KMS-11 (cell line): ENCODE data around the gene ABCC5.

Source experiments
- H2AFZ ChIP-seq: fragments of 200-600 bp; sonication (generic); 2 replicates; pipeline ENCODE4 v1.6.1; 2016; ENCODE audit warnings: antibody characterized with exemption, mixed run types, low read depth
- H3K27ac ChIP-seq: fragments of 200-600 bp; sonication (generic); 2 replicates; pipeline ENCODE4 v1.6.1; 2016; ENCODE audit warnings: mild to moderate bottlenecking, mixed run types
- H3K27me3 ChIP-seq: fragments of 200-600 bp; sonication (generic); 2 replicates; pipeline ENCODE4 v1.6.1; 2017; ENCODE audit warnings: mild to moderate bottlenecking, low read depth, mixed run types, moderate library complexity; ENCODE audit not compliant: insufficient read depth
- H3K36me3 ChIP-seq: fragments of 200-600 bp; sonication (generic); 2 replicates; pipeline ENCODE4 v1.6.1; 2017; ENCODE audit warnings: mild to moderate bottlenecking, mixed run types; ENCODE audit not compliant: insufficient read depth
- H3K4me1 ChIP-seq: fragments of 200-600 bp; sonication (generic); 2 replicates; pipeline ENCODE4 v1.6.1; 2016; ENCODE audit warnings: mild to moderate bottlenecking, low read depth, mixed run types; ENCODE audit not compliant: poor library complexity, severe bottlenecking
- H3K4me2 ChIP-seq: fragments of 200-600 bp; sonication (generic); 2 replicates; pipeline ENCODE4 v1.7.0; 2016; ENCODE audit warnings: mild to moderate bottlenecking, mixed run types
- H3K4me3 ChIP-seq: fragments of 200-600 bp; sonication (generic); IDR thresholded peaks from 2 replicates; pipeline ENCODE4 v1.6.1; 2017; ENCODE audit warnings: low read depth, low read length, mixed read lengths; ENCODE audit not compliant: insufficient read depth
- H3K79me2 ChIP-seq: fragments of 200-600 bp; sonication (generic); 2 replicates; pipeline ENCODE4 v1.6.1; 2016; ENCODE audit warnings: low read depth, mixed run types; ENCODE audit not compliant: insufficient read depth
- H3K9ac ChIP-seq: fragments of 200-600 bp; sonication (generic); 2 replicates; pipeline ENCODE4 v1.6.1; 2016; ENCODE audit warnings: mild to moderate bottlenecking, mixed run types
- H4K20me1 ChIP-seq: fragments of 200-600 bp; sonication (generic); 2 replicates; pipeline ENCODE4 v1.6.1; 2016; ENCODE audit warnings: mild to moderate bottlenecking, mixed run types; ENCODE audit not compliant: insufficient read depth
- CTCF ChIP-seq: fragments of 200-600 bp; sonication (generic); conservative IDR thresholded peaks from 2 replicates; pipeline ENCODE4 v1.6.1; 2017; ENCODE audit warnings: low read depth, mild to moderate bottlenecking, antibody characterized with exemption, low read length, moderate library complexity, mixed read lengths

Gene ABCC5

GRCh38 chr3:183946037-183946436 lies 71.6 kb downstream of the ABCC5 start:
- Histone ChIP-seq H3K27ac (no peak overlapping the region), H4K20me1 (no peaks in the 10 kb centered on the region), H2AFZ (no peak overlapping the region), H3K4me1 (no peaks in the 10 kb centered on the region), H3K4me2 (no peak overlapping the region), H3K9ac (no peak overlapping the region), H3K79me2 (no peaks in the 10 kb centered on the region), H3K4me3 (no peak overlapping the region), H3K36me3 (no peaks in the 10 kb centered on the region), H3K27me3 (no peaks in the 10 kb centered on the region)
- no peak for TF ChIP-seq CTCF

GRCh38 chr3:183944775-183945174 lies 72.9 kb downstream of the ABCC5 start:
- Histone ChIP-seq H3K4me2 (no peak overlapping the region), H3K27ac (no peak overlapping the region), H2AFZ (no peak overlapping the region), H3K4me1 (no peaks in the 10 kb centered on the region), H3K4me3 (no peak overlapping the region), H4K20me1 (no peaks in the 10 kb centered on the region), H3K79me2 (no peaks in the 10 kb centered on the region), H3K9ac (no peak overlapping the region), H3K27me3 (no peaks in the 10 kb centered on the region), H3K36me3 (no peaks in the 10 kb centered on the region)
- TF ChIP-seq CTCF: no peak

- H3K27me3 ChIP-seq: no peaks in the 10 kb centered on the region
- H3K79me2 ChIP-seq: no peaks in the 10 kb centered on the region
- H2AFZ ChIP-seq: no peak overlapping the region
- H3K4me1 ChIP-seq: no peaks in the 10 kb centered on the region
- H3K4me3 ChIP-seq: no peak overlapping the region
- TF ChIP-seq CTCF: no peak
- H3K36me3 ChIP-seq: no peaks in the 10 kb centered on the region
- H3K9ac ChIP-seq: no peak overlapping the region
- H4K20me1 ChIP-seq: no peaks in the 10 kb centered on the region
- H3K27ac ChIP-seq: no peak overlapping the region
- no peak overlapping the region for H3K4me2 ChIP-seq
These were observed 73.9 kb downstream of the ABCC5 start for GRCh38 chr3:183943739-183944138.

GRCh38 chr3:183941216-183941615 lies 76.5 kb downstream of the ABCC5 start:
- H2AFZ ChIP-seq: no peak overlapping the region
- no peak for TF ChIP-seq CTCF
- H3K27ac ChIP-seq: no peak overlapping the region

More at GRCh38 chr3:183941216-183941615, 76.5 kb downstream of the ABCC5 start:
- H3K27me3 ChIP-seq: no peaks in the 10 kb centered on the region
- H4K20me1 ChIP-seq: no peaks in the 10 kb centered on the region
- no peak overlapping the region for H3K4me3 ChIP-seq
- H3K9ac ChIP-seq: no peak overlapping the region
- no peak overlapping the region for H3K4me2 ChIP-seq
- no peaks in the 10 kb centered on the region for H3K36me3 ChIP-seq
- no peaks in the 10 kb centered on the region for H3K79me2 ChIP-seq
- no peaks in the 10 kb centered on the region for H3K4me1 ChIP-seq
